ENCODE data around the gene CNTN5.
"Not testable (repeated sequence)": the region's sequence is repeated elsewhere in the genome, so short reads cannot be mapped to it uniquely, and the experiment has no call there.

The CNTN5 gene

DNA sequence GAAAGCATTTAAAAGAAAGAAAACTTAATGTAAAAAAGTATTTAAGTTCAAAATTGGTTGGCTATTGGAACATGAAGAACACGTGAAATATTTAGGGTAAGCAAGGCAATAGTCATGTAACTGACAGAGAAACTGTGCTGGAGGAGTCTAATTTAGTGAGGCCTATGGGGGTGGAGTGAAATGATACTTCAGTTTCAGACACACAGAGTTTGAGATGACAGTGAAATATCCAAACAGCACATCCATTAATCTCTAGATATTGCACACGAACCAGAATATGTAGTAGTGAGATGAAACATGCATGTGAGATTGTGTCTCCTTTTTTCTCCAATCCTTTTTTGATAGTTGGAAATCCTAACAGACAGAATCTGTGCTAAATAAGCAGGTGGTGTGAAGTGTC lies 739.0 kb downstream of the CNTN5 start:
- DNase-seq (ENCODE audit: low read depth) = no peak

DNA sequence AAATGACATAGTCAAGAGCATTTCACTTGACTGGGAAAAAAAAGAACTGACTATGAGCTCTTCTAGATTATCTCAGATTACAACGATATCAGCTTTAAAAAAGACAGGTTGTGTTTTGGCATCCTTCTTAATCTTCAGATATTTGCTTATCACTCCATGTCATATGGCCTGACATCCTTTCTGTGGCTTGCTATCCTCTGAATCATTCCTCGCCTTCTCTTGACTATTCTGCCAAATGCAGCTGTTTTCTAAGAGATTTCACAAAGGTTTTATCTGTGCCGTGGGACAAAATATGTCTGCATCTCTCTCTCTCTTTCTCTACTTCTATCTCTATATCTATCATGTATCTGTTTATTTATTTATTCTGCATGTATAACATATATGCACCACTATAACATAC lies 746.1 kb downstream of the CNTN5 start:
- DNase-seq (ENCODE audit: low read depth) = no peak

- DNase-seq (ENCODE audit: low read depth) = peak; percentile 10
Observed at GRCh38 chr11:99773646-99774045, 752.9 kb downstream of the CNTN5 start.

DNA sequence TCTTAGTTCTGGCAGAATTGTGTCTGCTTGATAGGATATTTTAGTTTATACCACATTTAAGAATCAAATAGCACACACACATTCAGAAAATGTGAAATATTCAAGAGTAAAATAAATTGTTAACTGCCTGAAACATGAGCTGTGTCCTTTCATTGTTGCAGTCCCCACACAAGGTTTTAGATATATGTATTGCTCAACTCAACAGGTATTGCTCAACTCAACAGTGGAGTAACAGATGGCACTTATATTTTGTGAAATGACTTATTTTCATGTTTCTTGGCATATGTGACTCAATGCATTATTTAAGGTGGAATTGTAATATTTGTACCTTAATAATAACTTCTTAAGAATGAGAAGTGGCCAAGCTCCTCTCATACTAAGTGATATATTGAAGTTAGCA lies 760.3 kb downstream of the CNTN5 start:
- no peak for DNase-seq (ENCODE audit: low read depth)

GRCh38 chr11:99791354-99791753 lies 770.6 kb downstream of the CNTN5 start:
- no peak for DNase-seq (ENCODE audit: low read depth)

GRCh38 chr11:99795999-99796398 lies 775.2 kb downstream of the CNTN5 start:
- DNase-seq (ENCODE audit: low read depth) = no peak

DNA sequence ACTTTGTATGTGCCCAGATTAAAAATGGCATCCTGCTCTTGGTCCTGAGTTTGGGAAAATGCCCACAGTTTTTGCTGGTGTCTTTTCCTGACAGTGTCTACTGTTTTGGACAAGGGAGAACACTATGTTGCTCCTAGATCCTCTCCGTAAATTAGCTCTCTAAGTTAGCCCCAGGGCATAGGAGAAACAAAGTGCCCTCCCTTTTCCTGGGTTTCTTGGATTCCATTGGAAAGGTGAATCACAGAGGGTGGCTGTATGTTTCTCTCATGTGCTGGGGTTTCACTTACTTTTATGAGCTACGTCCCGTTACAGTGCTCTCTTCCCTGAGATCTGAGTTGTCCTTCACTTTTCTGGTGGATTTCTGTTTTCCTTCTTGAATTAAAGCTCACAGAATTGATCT lies 782.8 kb downstream of the CNTN5 start:
- DNase-seq (ENCODE audit: low read depth) = no peak

DNA sequence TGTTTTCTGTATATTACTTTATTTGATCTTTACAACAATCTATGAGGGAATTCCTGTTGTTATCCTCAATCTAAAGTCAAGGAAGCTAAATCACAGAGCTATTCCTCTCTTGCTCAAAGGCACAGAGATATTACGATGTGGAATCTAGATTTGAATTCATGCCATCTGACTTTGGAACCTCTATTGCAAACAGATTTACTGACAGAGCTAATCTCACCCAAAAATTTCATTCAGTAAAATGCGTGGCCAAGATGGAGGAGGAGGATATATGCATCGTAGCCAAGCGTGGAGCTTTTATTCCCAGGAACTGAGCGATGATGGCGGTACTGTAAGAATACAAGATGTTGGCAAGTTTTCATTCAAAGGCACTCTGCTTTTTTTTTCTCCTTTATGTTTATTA lies 791.8 kb downstream of the CNTN5 start:
- DNase-seq (ENCODE audit: low read depth) = no peak

- no peak for DNase-seq (ENCODE audit: low read depth)
Observed at GRCh38 chr11:99814021-99814420, 793.3 kb downstream of the CNTN5 start.

GRCh38 chr11:99814738-99815137 lies 794.0 kb downstream of the CNTN5 start:
- DNase-seq (ENCODE audit: low read depth) = no peak

GRCh38 chr11:99818991-99819390 lies 798.2 kb downstream of the CNTN5 start:
- DNase-seq (ENCODE audit: low read depth) = no peak

DNA sequence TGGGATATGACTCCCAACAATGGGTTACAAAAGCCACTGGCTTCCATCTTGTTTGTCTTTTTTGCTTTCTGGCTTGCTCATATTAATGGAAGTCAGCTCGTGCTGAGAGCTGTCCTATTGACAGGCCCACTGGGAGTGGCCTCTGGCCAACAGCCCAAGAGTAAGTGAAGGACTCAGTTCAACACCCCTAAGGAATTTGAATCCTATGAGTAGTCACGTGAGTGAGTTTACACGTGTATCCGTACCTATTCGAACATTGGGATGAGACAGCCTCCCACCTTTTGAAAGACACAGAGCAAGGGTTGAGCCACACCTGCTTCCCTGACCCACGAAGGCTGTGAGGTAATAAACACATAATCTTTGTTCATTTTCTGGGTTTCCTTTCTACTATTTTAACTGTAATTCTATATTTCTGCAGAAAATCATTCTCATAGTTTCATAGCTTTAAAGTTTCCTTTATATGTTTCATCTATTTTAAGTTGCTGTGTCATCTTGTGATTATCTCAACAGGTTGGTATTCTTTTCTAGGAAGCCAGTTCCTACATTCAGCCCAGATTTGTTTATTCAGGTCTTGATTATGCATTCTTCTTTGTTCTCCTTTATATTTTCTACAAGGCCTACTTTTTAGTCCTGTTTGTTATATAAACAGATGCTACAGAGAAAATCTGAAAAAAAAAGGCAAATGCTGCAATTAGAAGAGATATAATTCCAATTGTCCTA lies 802.3 kb downstream of the CNTN5 start:
- DNase-seq (ENCODE audit: low read depth) = no peak

GRCh38 chr11:99836739-99837138 lies 816.0 kb downstream of the CNTN5 start:
- not testable (repeated sequence) for DNase-seq (ENCODE audit: low read depth)

DNA sequence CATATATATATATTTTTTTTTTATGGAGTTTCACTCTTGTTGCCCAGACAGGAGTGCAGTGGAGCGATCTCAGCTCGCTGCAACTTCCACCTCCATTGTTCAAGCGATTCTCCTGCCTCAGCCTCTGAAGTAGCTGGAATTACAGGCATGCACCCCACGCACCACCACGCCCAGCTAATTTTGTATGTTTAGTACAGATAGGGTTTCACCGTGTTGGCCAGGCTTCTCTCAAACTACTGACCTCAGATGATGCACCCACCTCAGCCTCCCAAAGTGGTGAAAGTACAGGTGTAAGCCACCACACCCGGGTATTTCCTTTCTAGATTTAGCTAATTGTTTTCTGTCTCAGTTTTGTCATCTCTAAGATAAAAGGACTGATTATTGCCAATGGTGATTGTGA lies 821.1 kb downstream of the CNTN5 start:
- DNase-seq (ENCODE audit: low read depth) = no peak

- DNase-seq (ENCODE audit: low read depth) = no peak
Observed at GRCh38 chr11:99865951-99866350, 845.2 kb downstream of the CNTN5 start.

DNA sequence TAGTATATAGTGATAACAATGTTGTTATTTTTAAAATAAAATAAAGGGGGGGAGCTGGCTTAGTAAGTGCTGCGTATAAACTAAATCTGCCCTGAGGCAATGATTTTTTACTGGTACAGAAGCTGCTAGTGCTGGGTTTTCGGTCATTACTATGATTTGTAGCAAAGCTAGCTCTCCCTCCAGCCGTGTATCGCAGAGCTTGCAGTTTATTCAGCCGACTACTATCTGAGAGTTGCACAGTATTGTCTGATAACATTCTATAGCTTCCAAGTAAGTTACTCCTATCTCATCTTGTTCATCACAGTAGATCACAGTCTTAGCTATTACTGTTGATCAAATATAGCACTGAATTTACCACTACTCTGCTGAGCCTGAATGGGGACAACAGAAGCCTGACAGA lies 860.9 kb downstream of the CNTN5 start:
- DNase-seq (ENCODE audit: low read depth) = no peak

DNA sequence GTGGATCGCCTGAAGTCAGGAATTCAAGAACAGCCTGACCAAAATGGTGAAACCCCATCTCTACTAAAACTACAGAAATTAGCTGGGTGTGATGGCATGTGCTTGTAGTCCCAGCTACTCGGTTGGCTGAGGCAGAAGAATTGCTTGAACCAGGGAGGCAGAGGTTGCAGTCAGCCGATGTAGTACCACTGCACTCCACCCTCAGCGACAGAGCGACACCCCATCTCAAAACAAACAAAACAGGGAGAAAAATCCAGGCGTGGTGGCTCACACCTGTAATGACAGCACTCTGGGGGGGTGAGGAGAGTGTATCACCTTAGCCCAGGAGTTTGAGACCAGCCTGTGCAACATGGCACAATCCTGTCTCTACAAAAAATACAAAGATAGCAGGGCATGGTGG lies 864.0 kb downstream of the CNTN5 start:
- no peak for DNase-seq (ENCODE audit: low read depth)

GRCh38 chr11:99887481-99887880 lies 866.7 kb downstream of the CNTN5 start:
- no peak for DNase-seq (ENCODE audit: low read depth)

- no peak for DNase-seq (ENCODE audit: low read depth)
Observed at GRCh38 chr11:99893811-99894210, 873.1 kb downstream of the CNTN5 start.

DNA sequence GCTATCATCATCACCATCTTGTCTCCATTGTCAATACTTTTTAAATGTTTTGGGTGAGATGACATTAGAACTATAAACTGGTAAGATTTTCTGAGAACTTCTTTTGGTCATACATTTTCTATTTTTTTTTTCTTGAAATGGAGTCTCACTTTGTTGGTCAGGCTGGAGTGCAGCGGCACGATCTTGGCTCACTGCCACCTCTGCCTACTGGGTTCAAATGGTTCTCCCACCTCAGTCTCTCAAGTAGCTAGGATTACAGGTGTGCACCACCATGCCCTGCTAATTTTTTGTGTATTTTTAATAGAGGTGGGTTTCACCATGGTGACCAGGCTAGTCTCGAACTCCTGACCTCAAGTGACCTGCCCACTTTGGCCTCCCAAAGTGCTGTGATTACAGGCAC lies 880.4 kb downstream of the CNTN5 start:
- no peak for DNase-seq (ENCODE audit: low read depth)

GRCh38 chr11:99911116-99911515 lies 890.4 kb downstream of the CNTN5 start:
- DNase-seq (ENCODE audit: low read depth) = no peak

DNA sequence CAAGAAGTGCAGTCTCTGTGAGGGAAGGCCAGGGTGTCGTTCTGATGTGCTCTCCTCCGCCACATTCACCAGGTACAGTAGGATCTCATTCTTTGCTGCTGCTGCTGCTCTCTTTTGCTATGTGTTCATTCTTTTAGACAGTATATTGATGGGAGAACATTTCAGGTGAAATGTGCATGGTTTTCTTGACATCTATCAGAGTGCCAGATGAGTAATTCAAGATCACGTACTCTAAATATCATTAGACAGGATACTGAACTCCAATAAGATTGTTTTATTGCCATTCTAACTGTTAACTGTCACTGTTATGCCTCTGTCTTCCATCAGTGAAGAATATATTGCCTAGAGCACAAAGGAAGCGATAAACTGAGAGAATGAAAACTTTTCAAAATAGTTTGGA lies 895.3 kb downstream of the CNTN5 start:
- DNase-seq (ENCODE audit: low read depth) = no peak

DNA sequence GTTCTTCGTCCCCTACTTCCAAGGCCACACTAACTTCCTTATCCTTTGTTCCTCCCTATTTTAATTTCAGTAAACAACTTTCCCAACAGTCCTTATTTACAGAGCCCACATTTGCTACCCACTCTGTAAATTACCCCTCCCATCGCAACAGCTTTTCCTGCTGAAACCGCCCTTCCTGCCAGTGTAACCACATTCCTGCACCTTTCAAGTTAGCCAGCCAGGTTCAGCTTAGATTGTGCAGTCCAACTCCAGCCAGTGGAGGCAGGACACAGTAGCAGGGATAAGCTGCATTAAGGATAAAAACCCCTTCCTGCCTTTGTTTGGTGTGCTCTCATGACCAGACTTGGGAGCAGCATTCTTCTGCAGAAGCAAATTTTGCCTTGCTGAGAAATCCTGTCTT lies 898.0 kb downstream of the CNTN5 start:
- no peak for DNase-seq (ENCODE audit: low read depth)

DNA sequence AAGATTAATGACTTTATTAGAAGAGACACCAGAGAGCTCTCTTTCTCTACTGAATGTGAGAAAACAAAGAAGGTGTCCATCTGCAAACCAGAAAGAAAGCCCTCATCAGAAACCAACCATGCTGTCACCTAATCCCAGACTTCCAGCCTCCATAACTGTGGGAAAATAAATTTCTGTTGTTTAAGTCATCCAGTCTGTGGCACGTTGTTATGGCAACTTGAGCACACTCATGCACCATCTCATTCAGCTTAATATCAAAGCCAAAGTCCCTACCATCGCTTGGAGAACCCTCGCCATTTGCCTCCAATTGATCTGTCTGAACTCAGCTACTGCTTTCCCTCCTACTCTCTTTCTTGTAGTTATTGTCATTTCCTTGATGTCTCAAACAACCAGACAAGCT lies 900.2 kb downstream of the CNTN5 start:
- no peak for DNase-seq (ENCODE audit: low read depth)

- DNase-seq (ENCODE audit: low read depth) = no peak
Observed at GRCh38 chr11:99925968-99926367, 905.2 kb downstream of the CNTN5 start.
